Measurements from ENCODE around the gene SLC47A2. TPM values are rescaled to one million over a fixed set of nuclear protein-coding genes. Genes with fewer than 3 reads are reported as not detected.
"Not testable (repeated sequence)": the region's sequence is repeated elsewhere in the genome, so short reads cannot be mapped to it uniquely, and the experiment has no call there.

Gene SLC47A2
- total RNA-seq, 1 donor from 2014 or later: 0.92 TPM

DNA sequence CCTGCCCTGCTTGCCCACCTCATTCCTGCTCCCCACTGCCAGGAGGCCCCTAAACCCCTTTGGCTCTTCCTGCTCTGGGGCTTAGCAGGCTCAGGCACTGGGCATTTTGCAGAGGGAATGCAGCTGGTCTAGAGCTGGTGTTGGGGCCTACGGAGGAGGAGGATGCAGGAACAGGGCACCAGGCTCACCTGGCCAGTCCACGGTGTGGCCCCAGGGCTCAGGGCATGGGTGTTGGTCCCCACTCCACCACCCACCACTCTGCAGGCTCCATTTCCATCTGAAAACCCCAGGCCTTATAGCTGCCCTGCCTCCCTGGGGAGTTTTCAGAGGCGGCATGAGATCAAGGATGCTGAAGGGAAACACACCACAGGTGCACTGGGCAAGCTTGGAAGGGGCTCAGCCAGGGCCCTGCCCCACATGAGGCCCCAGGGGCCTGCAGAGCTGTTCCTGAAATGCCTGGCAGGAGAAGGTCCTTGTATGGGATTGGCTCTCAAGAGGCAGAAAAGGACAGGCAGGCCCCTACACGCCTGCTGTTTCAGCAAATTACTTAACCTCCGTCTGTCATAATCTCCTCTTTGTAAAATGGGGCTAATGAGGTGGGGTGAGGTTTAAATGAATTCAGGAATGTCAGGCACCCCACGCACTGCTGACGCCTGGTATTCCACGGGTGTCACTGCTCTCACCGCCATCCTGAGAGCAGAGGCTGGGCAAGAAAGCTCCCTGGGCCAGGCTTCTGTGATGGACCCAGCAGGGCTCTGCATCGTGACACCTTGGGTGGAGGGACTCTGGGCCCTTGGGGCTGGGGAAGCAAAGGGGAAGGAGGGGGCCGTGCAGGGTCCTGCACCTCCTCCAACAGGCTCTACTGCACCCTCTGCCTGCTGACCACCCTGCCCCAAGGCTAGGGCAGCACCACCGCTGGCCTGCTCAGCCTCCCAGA lies 9.3 kb downstream of the SLC47A2 start:
- peak; percentile 92 for ATAC-seq

GRCh38 chr17:19705771-19706770 lies 10.3 kb downstream of the SLC47A2 start:
- no peak for ATAC-seq

DNA sequence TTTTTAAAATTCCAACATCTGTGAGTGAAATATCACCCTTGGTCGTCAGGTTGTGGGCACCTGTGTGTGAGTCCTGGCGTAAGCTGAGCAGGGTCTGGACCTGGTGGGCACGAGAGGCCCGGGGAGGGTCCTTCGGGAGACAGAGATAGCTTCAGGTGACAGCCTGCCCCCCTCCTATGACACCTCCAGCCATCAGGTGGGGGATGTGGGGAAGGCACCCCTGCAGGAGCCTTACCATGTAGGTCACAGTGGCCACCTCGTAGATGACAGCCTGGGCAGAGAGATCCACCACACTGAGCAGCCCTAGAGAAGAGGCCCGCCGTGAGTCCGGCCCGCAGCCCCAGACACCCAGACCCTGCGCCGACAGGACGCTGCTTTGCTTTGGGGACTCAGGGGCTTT lies 11.2 kb downstream of the SLC47A2 start:
- no peak for ATAC-seq

DNA sequence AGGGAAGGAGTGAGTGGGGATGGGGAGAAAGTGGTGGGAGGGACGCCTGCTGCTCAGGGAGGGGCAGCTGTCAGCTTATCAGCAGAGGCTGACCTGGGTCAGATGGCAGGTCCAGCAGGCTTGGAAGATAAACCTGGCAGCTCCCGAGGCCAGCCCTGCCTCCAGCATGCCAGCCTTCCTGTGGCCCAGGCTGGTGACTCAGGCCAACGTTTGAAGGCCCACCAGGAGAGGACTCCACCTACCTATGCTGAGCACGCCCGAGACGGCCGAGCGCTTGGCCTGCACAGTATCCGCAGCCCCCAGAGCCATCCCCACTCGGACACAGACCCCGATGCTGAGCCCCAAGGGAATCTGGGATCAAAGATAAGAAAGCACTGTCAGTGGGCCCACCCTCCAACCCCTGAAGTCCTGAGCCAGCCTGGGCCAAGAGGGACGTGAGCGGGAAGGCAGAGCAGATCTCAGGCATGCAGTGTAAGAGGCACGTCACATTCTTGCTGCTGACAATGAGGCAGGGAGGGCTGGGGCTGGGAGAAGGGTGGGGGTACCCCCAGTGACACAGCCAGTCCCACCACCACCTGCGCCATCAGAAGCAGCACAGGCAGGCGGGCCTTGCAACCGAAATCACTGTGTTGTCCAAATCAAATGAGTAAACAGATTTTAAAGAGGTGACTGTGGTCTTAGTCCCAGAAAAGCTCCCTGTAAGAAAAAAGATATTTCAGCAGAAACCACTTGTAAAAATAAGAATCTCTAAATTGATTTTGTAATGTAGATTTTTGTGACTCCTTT lies 12.4 kb downstream of the SLC47A2 start:
- no peak for ATAC-seq

- ATAC-seq: no peak
Observed at GRCh38 chr17:19703106-19703827, 13.1 kb downstream of the SLC47A2 start.

GRCh38 chr17:19702217-19702641 lies 14.2 kb downstream of the SLC47A2 start:
- no peak for ATAC-seq

DNA sequence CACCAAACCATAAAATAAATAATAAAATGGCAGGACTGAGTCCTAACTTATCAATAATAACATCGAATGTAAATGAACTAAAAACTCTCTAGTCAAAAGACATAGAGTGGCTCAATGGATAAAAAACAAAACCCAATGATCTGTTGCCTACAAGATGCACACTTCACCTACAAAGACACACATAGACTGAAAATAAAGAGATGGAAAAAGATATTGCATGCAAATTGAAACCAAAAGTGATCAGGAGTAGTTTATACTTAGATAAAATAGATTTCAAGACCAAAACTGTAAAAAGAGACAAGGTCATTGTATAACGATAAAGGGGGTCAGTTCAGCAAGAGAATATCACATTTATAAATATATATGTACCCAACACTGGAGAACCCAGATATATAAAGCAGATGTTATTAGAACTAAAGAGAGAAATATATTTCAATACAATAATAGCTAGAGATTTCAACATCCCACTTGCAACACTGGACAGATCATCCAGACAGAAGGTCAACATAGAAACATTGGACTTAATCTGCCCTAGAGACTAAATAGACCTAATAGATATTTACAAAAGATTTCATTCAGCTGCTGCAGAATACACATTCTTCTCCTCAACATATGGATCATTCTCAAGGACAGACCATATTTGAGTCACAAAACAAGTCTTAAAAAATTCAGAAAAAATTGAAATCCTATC lies 29.8 kb downstream of the SLC47A2 start:
- no peak for ATAC-seq

DNA sequence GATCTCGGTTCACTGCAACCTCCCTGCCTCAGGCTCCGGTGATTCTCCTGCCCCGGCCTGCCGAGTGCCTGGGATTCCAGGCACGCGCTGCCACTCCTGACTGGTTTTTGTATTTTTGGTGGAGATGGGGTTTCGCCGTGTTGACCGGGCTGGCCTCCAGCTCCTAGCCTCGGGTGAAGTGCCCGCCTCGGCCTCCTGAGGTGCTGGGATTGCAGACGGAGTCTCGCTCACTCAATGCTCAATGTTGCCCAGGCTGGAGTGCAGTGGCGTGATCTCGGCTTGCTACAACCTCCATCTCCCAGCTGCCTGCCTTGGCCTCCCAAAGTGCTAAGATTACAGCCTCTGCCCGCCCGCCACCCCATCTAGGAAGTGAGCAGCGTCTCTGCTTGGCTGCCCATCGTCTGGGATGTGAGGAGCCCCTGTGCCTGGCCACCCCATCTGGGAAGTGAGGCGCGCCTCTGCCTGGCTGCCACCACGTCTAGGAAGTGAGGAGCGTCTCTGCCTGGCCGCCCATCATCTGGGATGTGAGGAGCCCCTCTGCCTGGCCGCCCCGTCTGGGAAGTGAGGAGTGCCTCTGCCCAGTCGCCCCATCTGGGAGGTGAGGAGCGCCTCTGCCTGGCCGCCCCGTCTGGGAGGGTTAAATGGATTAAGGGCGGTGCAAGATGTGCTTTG lies 31.3 kb downstream of the SLC47A2 start:
- ATAC-seq: not testable (repeated sequence)

GRCh38 chr17:19683117-19683516 lies 33.3 kb downstream of the SLC47A2 start:
- ATAC-seq: no peak

GRCh38 chr17:19678581-19679453 lies 37.6 kb downstream of the SLC47A2 start:
- ATAC-seq: peak; percentile 24

DNA sequence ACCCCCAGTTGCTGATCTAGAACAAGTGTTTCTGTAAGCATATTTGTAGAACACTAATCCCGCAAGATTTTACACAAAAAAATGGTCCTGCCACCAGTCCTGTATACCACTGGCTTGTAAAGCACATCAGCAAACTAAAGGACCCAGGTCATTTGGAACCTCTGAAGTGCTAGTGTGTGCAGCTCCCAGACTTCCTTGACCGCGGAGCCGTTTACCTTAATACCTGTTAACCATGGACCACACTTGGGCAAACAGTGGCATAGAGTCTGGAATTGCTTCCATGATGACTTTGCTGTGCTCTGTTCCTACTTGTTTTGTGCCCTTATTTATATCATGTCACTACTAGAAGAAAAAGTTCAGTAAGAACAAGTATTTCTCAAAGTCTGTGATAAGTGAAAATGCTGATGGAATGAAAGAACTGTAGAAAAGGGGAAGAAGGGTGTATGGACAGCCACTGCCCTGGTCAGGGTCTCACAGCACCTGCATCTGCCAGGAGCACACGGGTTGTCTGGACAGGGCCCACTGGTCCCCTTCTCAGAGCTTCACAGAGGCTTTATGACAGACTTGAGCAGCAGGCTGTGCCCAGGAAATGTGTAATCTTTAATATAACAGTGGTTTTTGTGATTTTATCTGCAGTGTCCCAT lies 38.5 kb downstream of the SLC47A2 start:
- no peak for ATAC-seq

DNA sequence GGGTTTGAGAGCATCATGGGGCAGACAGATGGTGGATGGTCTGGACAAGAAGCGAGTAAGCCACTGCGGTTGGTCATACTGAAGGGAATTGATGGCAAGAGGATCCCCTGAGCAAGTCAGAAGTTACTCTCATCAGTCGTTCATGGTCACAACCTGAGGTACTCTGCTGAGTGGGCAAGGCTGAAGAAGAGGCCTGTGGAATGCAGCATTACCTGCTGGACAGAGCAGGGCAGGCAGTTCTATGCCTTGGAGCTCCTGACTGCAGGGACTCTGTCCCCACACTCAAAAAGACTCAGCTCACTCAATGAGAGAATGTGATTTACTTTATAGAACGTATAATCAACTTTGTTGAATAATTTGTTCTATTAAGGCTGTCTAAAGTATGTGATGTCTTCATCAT lies 39.5 kb downstream of the SLC47A2 start:
- peak; percentile 37 for ATAC-seq

GRCh38 chr17:19673623-19674022 lies 42.8 kb downstream of the SLC47A2 start:
- no peak for ATAC-seq

GRCh38 chr17:19672009-19672750 lies 44.2 kb downstream of the SLC47A2 start:
- peak; percentile 64 for ATAC-seq

- ATAC-seq: no peak
Observed at GRCh38 chr17:19671433-19671832, 45.0 kb downstream of the SLC47A2 start.

- ATAC-seq: peak; percentile 26
Observed at GRCh38 chr17:19670908-19671307, 45.5 kb downstream of the SLC47A2 start.

DNA sequence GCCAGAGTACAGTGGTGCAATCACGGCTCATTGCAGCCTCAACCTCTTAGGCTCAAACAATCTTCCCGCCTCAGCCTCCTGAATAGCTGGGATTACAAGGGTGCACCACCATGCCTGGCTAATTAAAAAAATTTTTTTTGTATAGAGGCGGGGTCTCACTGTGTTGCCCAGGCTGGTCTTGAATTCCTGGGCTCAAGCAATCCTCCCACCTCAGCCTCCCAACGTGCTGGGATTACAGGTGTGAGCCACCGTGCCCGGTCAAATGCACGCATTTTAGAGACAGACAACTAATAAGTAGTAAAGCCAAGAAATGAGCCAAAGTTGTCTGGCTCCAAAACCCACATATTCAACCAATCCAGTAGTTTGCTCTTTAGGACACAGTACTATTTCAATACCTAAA lies 46.7 kb downstream of the SLC47A2 start:
- ATAC-seq: not testable (repeated sequence)

- ATAC-seq: no peak
Observed at GRCh38 chr17:19664821-19665181, 51.6 kb downstream of the SLC47A2 start.
